ENCODE data around the gene TBC1D8. TPM values are rescaled to one million over a fixed set of nuclear protein-coding genes. Genes with fewer than 3 reads are reported as not detected.

Gene TBC1D8
- total RNA-seq, 1 experiment from 2014 or later = 51.7 TPM

- TF ChIP-seq E2F4 (CRISPR knock-in tag; IDR thresholded peaks at IDR 0.05; ENCODE audit: borderline replicate concordance, low read depth) = no peak
- TF ChIP-seq TCF7 (CRISPR knock-in tag; IDR thresholded peaks at IDR 0.05; ENCODE audit: low read depth) = no peak
- no peak for TF ChIP-seq SP1 (CRISPR knock-in tag; conservative IDR thresholded peaks at IDR 0.05)
- TF ChIP-seq ZBTB43 (CRISPR knock-in tag; IDR thresholded peaks at IDR 0.05) = no peak
- no peak for TF ChIP-seq SMAD4 (CRISPR knock-in tag; IDR thresholded peaks at IDR 0.05)
- no peak for TF ChIP-seq RORB (CRISPR knock-in tag; IDR thresholded peaks at IDR 0.05)
- TF ChIP-seq ZMAT4 (CRISPR knock-in tag; IDR thresholded peaks at IDR 0.05) = no peak
- TF ChIP-seq RELA (CRISPR knock-in tag; IDR thresholded peaks at IDR 0.05; ENCODE audit: borderline replicate concordance) = no peak
- no peak for TF ChIP-seq ZNF138 (CRISPR knock-in tag; conservative IDR thresholded peaks at IDR 0.05)
- TF ChIP-seq FOXP1 (CRISPR knock-in tag; IDR thresholded peaks at IDR 0.05; ENCODE audit: borderline replicate concordance) = no peak
- TF ChIP-seq CREM (CRISPR knock-in tag; IDR thresholded peaks at IDR 0.05) = no peak
- TF ChIP-seq MYBL2 (CRISPR knock-in tag; IDR thresholded peaks at IDR 0.05) = no peak
- TF ChIP-seq IRF2 (CRISPR knock-in tag; IDR thresholded peaks at IDR 0.05; ENCODE audit: borderline replicate concordance, low read depth) = no peak
- no peak for TF ChIP-seq MLX (CRISPR knock-in tag; IDR thresholded peaks at IDR 0.05)
Observed at GRCh38 chr2:100971221-100971620, 180.0 kb downstream of the TBC1D8 start (continued).

- ChIA-PET POLR2A (no interaction called here), CTCF (no interaction called here)
- Mint-ChIP-seq H3K27ac (no peak overlapping the region), H3K4me3 (no peak overlapping the region), H3K9me3 (no peaks in the 10 kb centered on the region), H3K36me3 (no peaks in the 10 kb centered on the region), H3K4me1 (peaks cover 3% of the 10 kb centered on the region; the same call in 1 of the 2 replicates), H3K27me3 (ENCODE audit: low read depth) (no peaks in the 10 kb centered on the region)
- no peak for DNase-seq (ENCODE audit: low spot score)
- no peak for ATAC-seq
- TF ChIP-seq PRRX2 (CRISPR knock-in tag; IDR thresholded peaks at IDR 0.05) = no peak
- no peak for TF ChIP-seq HMGXB4 (CRISPR knock-in tag; IDR thresholded peaks at IDR 0.05)
- TF ChIP-seq ZNF121 (CRISPR knock-in tag; IDR thresholded peaks at IDR 0.05) = no peak
- TF ChIP-seq NR2C2 (CRISPR knock-in tag; IDR thresholded peaks at IDR 0.05) = no peak
- TF ChIP-seq SOX15 (CRISPR knock-in tag; IDR thresholded peaks at IDR 0.05) = no peak
- TF ChIP-seq ZNF232 (CRISPR knock-in tag; IDR thresholded peaks at IDR 0.05) = no peak
- no peak for TF ChIP-seq USF1 (CRISPR knock-in tag; IDR thresholded peaks at IDR 0.05)
- TF ChIP-seq ZNF219 (CRISPR knock-in tag; IDR thresholded peaks at IDR 0.05; ENCODE audit: borderline replicate concordance) = no peak
- TF ChIP-seq CTCF (IDR thresholded peaks at IDR 0.05) = no peak
- no peak for TF ChIP-seq ATF2 (CRISPR knock-in tag; IDR thresholded peaks at IDR 0.05; ENCODE audit: borderline replicate concordance, low read depth)
- TF ChIP-seq EMX1 (CRISPR knock-in tag; IDR thresholded peaks at IDR 0.05) = no peak
- no peak for TF ChIP-seq CBFB (CRISPR knock-in tag; IDR thresholded peaks at IDR 0.05; ENCODE audit: low read depth)
- TF ChIP-seq MXD4 (CRISPR knock-in tag; IDR thresholded peaks at IDR 0.05; ENCODE audit: borderline replicate concordance) = no peak
Observed at GRCh38 chr2:100969998-100970397, 181.2 kb downstream of the TBC1D8 start.
